AG20443 (cell line): Measurements from ENCODE around the gene HYOU1.
"Not testable (repeated sequence)": the region's sequence is repeated elsewhere in the genome, so short reads cannot be mapped to it uniquely, and the experiment has no call there.

Experiments
- DNase-seq: peaks from one replicate; pipeline ENCODE4 v3.0.0; 2012; ENCODE audit warnings: low spot score, mixed read lengths

HYOU1 gene

GRCh38 chr11:119084663-119085436 lies 27.8 kb upstream of the HYOU1 start, which contains the start of gene HMBS:
Gene HMBS, plus strand, starts transcription at chr11:119084881. Its CDS starts 153 bp downstream, at chr11:119085034.
- DNase-seq: peak; percentile 95

GRCh38 chr11:119081682-119082260 lies 24.8 kb upstream of the HYOU1 start:
- DNase-seq: no peak

- no peak for DNase-seq
Observed at GRCh38 chr11:119078675-119079420, 21.8 kb upstream of the HYOU1 start.

- DNase-seq: no peak
Observed at GRCh38 chr11:119077839-119078238, 20.8 kb upstream of the HYOU1 start.

GRCh38 chr11:119067371-119068222 lies 10.6 kb upstream of the HYOU1 start, which contains the start of gene VPS11:
Gene VPS11, plus strand, starts transcription at chr11:119067818. Its CDS starts 6 bp downstream, at chr11:119067824.
- peak; percentile 98 for DNase-seq

GRCh38 chr11:119065369-119065768 lies 8.4 kb upstream of the HYOU1 start:
- peak; percentile 25 for DNase-seq

GRCh38 chr11:119062779-119063178 lies 5.8 kb upstream of the HYOU1 start:
- DNase-seq: peak; percentile 45

GRCh38 chr11:119061256-119061655 lies 4.3 kb upstream of the HYOU1 start:
- no peak for DNase-seq

- DNase-seq: not testable (repeated sequence)
Observed at GRCh38 chr11:119059128-119059527, 2.1 kb upstream of the HYOU1 start.

GRCh38 chr11:119056421-119056999 lies 495 bp downstream of the HYOU1 start:
- no peak for DNase-seq

- peak; percentile 35 for DNase-seq
Observed at GRCh38 chr11:119055901-119056300, 1.1 kb downstream of the HYOU1 start.

- no peak for DNase-seq
Observed at GRCh38 chr11:119054418-119054817, 2.6 kb downstream of the HYOU1 start.

GRCh38 chr11:119052163-119052814 lies 4.7 kb downstream of the HYOU1 start:
- no peak for DNase-seq

GRCh38 chr11:119051440-119052162 lies 5.4 kb downstream of the HYOU1 start:
- no peak for DNase-seq

- DNase-seq: no peak
Observed at GRCh38 chr11:119049081-119049480, 7.9 kb downstream of the HYOU1 start.

- no peak for DNase-seq
Observed at GRCh38 chr11:119048644-119049043, 8.4 kb downstream of the HYOU1 start.

GRCh38 chr11:119047205-119047604 lies 9.8 kb downstream of the HYOU1 start:
- DNase-seq: no peak

GRCh38 chr11:119046489-119046888 lies 10.5 kb downstream of the HYOU1 start:
- DNase-seq: no peak

- no peak for DNase-seq
Observed at GRCh38 chr11:119044708-119045107, 12.3 kb downstream of the HYOU1 start.

GRCh38 chr11:119042927-119043326 lies 14.1 kb downstream of the HYOU1 start:
- DNase-seq: no peak
